GM21737 (cell line): ENCODE data around the gene KCNQ1OT1.

Experiments
- ATAC-seq: cut with Tn5 transposase; IDR thresholded peaks from one replicate; pipeline ENCODE4 v1.9.1; 2021; ENCODE audit warnings: mild to moderate bottlenecking, moderate library complexity; ENCODE audit not compliant: unreplicated experiment

The KCNQ1OT1 gene

DNA sequence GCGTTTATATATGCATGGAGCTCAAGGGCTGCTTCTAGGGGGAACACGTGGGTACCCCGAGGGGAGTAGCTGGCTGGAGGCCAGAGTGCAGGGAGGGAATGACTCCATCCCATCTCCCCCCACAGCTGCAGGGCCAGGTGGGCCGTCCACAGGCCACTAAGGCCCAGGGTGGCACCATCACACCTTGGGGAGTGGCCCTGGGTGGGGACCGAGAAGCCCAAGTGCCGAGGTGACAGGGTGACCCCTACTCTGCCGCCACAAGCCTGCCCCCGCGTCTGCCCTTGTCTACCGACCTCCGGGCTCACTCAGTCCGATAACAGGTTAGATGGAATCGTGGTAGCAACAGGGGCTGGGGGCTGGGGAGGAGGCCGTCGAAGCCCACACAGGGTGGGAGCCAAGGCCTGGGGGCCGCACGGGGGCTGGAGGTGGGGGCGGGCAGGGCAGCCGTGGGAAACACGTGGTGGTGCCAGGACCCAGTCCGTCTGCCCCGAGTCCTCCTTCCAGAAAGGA is 125.7 kb downstream of the KCNQ1OT1 start:
- no peak for ATAC-seq

GRCh38 chr11:2573240-2574042 is 126.4 kb downstream of the KCNQ1OT1 start:
- no peak for ATAC-seq

DNA sequence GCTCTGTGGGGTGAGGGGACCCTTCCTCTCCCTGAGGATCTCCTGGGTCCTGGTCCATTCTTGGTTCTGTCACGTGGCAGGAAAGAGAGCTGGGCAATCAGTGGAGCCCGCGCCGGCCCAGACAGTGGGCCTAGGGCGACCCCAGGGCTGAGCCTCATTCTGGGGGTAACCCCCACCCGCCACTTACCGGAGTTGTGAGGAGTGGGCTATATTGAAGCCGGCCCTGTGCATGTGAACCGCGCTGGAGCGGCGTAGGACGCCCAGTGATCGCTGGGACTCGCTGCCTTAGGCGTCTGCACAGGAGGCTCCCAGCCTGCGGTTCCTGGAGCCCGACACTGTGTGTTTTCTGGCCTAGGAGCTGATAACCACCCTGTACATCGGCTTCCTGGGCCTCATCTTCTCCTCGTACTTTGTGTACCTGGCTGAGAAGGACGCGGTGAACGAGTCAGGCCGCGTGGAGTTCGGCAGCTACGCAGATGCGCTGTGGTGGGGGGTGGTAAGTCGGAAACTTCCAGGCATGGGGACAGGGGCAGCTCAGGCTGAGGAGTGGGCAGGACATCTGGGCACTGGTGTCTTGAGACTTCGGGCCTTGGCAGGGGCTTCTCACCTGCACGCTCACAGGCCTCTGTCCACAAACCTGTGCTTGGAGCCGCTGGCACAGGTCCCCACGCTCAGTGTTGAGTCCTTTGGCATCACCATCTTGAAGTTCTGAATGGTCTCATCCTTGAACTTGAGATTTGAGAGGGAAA is 127.1 kb downstream of the KCNQ1OT1 start:
- ATAC-seq = no peak

GRCh38 chr11:2571598-2572281 is 128.1 kb downstream of the KCNQ1OT1 start:
- ATAC-seq = no peak

DNA sequence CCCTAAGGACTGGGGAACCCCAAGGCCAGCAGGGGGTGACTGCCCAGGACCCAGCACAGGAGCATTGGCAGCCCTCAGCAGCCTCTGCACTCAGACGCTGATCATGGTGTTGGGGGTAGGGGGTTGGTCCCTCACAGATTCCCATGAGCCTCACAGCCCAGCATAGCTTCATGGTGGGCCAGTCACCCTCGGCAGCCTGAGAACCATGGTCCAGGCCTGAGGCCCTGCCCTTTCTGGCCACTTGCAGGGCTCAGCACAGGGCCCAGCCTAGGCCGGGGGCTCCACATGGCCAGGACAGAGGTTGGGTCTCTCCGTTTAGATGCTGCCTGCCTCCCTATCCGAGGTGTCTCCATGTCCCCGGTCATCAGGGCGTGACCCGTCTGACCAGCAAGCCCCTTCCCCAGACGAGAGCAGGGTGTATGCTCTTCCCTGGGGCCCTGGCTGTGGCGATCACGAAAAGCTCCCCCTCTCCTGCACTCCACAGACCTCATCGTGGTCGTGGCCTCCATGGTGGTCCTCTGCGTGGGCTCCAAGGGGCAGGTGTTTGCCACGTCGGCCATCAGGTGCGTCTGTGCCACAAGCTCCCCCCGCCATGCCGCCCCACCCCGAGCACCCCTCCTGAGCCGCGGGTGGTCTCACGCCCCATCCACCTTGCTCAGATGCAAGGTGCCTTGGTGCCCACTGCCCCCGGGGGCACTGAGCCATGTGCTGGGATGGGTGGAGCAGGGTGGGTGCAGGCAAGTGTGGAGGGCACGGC is 128.8 kb downstream of the KCNQ1OT1 start:
- ATAC-seq = no peak

GRCh38 chr11:2570211-2570811 is 129.5 kb downstream of the KCNQ1OT1 start:
- ATAC-seq = no peak

DNA sequence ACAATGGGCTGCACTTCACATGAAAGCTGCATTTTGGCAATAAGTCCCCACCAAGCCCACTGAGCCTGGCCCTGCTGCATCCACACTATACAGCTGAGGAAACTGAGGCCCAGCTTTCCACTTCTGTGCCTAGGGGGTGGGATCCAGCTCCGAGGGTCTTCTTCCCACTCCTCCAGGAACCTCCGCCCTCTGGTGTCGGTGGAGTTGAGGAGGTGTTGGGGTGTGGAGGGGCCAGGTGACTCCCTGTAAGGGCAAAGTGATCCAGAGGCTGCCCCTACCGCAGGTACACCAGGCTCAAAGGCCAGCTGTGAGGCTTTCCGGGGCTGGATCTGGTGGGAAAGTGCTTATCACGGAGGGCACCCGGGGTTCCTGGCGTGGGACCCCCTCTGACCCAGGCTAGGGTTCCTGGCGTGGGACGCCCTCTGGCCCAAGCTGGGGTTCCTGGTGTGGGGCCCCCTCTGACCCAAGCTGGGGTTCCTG is 130.0 kb downstream of the KCNQ1OT1 start:
- no peak for ATAC-seq

DNA sequence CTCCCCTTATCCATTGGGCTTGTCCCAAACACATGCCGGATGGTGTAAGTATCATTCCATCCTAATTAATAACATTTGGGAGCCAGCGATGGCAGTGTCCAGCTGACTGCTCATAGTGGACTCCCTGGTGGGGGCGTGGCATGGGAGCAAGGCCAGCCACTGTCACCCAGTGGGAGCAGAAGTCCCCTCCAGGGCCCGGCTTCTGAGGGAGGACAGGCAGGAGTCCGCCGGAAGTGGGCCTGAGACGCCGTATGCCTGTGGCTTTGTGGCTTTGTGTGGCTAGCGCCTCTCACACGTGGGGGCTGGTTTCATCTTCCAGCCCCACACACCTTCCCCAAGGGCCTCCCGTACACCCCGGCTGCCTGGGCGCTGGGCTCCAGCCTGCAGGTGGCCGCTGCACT is 130.5 kb downstream of the KCNQ1OT1 start:
- no peak for ATAC-seq

DNA sequence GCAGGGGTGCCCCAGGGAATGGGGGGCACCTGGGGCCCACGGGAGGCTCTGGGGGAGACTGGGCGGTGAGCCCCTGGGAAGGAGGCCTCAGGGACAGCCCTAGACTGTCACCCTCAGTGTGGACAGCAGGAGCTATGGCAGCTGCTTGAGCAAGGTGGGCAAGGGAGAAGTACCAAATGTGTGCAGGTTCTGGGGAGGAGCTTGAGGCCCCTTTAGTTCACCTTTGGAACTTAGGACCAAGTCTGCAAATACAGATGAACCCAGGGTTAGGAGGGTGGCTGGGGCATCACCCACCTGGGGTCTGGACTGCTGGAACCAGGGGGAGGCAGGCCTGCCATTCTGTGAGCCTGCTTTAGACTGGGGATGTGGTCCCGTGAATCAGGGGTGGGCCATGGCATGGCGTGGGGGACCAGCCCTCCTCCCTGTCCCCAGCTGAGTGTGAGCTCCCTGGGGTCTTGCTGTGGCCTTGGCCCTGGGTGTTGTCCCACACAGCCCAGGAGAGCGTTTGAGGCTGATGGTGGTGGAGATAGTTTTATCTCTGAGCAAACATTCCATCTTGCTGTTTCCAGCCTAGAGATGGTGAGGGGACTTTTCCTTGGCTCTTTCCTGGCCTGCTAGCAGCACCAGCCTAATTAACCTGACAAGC is 132.6 kb downstream of the KCNQ1OT1 start:
- ATAC-seq = no peak

GRCh38 chr11:2566223-2567025 is 133.4 kb downstream of the KCNQ1OT1 start:
- ATAC-seq = no peak

GRCh38 chr11:2565447-2566222 is 134.2 kb downstream of the KCNQ1OT1 start:
- ATAC-seq = no peak

DNA sequence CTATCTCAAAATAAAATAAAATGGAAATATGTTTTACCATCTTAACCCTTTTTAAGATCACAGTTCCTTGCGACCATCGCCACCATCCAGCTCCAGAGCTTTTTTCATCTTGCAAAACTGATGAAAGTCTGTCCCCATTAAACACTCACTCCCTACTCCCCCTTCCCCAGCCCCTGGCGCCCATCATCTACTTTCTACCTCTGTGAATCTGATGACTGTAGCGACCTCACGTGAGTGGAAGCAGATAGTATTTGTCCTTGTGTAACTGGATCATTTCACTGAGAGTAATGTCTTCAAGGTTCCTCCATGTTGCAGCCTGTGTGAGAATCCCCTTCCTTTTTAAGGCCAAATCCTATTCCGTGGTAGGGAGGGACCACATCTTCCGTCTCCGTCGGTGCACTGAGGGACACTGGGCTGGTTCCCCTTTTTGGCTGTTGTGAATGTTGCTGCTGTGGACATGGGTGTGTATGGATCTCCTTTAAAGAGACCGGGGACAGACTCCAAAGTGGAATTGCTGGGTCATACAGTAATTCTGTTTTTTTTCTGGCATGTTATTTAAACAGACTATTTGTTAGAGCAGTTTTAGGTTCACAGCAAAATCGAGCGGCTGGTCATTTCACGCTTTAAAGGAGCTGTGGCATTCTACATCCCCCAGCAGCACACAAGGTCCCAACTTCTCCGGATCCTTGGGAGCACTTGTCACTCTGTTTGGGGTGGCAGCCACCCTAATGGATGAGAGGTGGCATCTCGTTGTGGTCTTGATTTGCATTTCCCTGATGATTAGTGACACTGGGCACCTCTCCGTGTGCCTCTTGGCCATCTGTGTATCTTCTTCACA is 135.0 kb downstream of the KCNQ1OT1 start:
- no peak for ATAC-seq

DNA sequence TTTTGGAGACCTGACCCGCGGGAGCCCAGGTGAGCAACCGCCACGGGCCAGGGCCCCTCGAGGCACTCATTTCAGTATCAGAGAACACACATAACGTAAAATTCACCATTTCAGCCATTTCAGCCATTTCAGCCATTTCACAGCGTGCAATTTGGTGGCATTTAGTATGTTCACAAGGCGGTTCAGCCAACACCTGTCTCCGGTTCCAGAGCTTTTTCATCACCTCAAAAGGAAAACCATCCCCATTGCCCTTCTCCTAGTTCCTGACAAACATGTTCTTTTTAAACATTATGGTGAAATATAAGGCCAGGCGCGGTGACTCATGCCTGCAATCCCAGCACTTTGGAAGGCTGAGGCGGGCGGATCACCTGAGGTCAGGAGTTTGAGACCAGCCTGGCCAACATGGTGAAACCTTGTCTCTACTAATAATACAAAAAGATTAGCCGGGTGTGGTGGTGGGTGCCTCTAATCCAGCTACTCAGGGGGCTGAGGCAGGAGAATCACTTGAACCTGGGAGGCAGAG is 135.7 kb downstream of the KCNQ1OT1 start:
- no peak for ATAC-seq

- no peak for ATAC-seq
Measured at GRCh38 chr11:2563213-2564007, 136.4 kb downstream of the KCNQ1OT1 start.

DNA sequence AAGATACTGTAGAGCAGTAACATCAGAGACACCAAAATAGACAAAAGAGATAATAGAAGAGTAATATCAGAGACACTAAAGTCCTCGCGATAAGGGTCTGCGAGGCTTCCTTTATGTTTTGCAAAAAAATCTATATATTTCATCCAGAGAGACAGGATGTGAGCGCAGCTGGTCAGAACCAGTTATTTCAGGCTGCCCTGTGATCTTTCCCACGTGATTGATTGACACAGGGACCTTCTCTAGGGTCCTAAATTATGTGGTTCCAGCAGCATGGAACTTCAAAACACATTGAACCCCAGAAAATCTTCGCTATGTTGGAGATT is 136.9 kb downstream of the KCNQ1OT1 start:
- ATAC-seq = no peak
